ENCODE measurements around the gene STUM. TPM values are rescaled to one million over a fixed set of nuclear protein-coding genes. Genes with fewer than 3 reads are reported as not detected.

Gene STUM
- total and polyA plus RNA-seq, 2 donors (not counting 1 experiment from before 2014, with no cell fraction given): 0.01 TPM; not detected in 1

DNA sequence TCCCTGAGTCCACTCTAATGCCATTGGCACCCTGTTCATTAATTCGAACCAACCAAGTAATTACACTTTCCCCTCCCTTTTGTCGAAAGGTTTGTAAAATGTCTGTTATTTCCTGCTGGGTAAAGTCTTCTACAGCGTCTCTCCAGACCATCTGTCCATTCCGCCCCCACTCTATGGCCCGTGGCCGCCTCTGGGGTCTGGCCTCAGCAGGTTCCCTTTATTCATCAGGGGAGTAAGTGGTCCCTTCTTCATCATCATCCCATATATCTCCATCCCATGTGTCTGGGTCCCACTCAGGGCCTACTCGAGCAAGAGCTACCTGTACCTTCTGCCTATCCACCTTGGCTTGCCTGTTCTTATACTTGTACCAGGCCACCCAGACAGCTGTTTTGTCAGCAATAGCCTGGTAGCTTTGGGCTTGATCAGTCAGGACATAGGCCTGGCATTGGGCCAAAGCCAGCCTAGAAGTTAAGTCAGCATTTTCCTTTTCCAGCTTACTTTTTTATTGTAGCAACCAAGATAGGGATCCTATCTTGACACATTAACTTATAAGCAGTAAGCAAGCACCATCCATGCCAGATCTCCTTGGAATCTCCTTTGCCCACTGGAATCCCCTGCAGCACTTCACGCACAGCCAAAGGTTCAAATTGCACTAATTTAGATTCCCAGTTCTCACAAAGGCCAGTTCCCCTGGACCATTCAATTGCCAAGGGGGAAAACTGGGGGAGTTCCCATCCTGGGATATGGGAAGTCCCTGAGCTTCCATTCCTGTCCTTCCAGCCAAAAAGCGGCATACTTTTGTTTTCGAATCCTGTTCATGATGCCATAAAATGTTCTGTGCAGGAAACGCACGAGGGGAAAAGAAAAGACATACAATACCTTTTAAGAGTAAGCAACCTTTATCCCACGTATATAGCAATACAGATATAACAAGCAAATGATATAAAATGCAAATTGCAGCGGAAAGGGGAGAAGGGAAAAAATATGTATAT is 6.6 kb upstream of the STUM start:
- H3K4me3 ChIP-seq (replicated peaks in 1 of 4; ENCODE audit: control extremely low read depth in 1 of 4, insufficient read depth in 1 of 4, low read depth in 3 of 4, low read length in 4 of 4): no peak overlapping the region
- DNase-seq (ENCODE audit: low read depth in 2 of 2): no peak
- H3K4me2 ChIP-seq (ENCODE audit: extremely low read depth, insufficient read depth, low read length): no peak overlapping the region

GRCh38 chr1:226542623-226543103 is 5.9 kb upstream of the STUM start:
- Histone ChIP-seq H2AFZ (ENCODE audit: low read length) (no peak overlapping the region), H3K9ac (ENCODE audit: insufficient read depth, low read length) (no peak overlapping the region), H3K27ac (ENCODE audit: insufficient read depth, low read length) (no peak overlapping the region), H3K36me3 (ENCODE audit: control insufficient read depth, insufficient read depth, low read length) (no peaks in the 10 kb centered on the region), H3K79me2 (ENCODE audit: control insufficient read depth, insufficient read depth, low read length) (no peaks in the 10 kb centered on the region), H3K27me3 (ENCODE audit: control insufficient read depth, insufficient read depth, low read length) (peaks cover 5% of the 10 kb centered on the region), H3K4me3 (replicated peaks in 1 of 4; ENCODE audit: control extremely low read depth in 1 of 4, insufficient read depth in 1 of 4, low read depth in 3 of 4, low read length in 4 of 4) (no peak overlapping the region), H4K20me1 (ENCODE audit: control insufficient read depth, extremely low read depth, insufficient read depth, low read length) (no peaks in the 10 kb centered on the region), H3K4me2 (ENCODE audit: extremely low read depth, insufficient read depth, low read length) (no peak overlapping the region), H3K9me3 (ENCODE audit: control insufficient read depth, insufficient read depth, low read depth, low read length) (no peaks in the 10 kb centered on the region), H3K4me1 (ENCODE audit: control insufficient read depth, extremely low read depth, insufficient read depth, low read length) (no peaks in the 10 kb centered on the region)
- DNase-seq (ENCODE audit: low read depth in 2 of 2): no peak
- no peak for TF ChIP-seq CTCF (conservative IDR thresholded peaks at IDR 0.05 in 1 of 2, IDR thresholded peaks at IDR 0.05 in 1 of 2; ENCODE audit: low read depth in 1 of 2, low read length in 2 of 2)
- no peak for TF ChIP-seq EZH2 (IDR thresholded peaks at IDR 0.05; ENCODE audit: low read length, missing control alignments)

More for the DNA sequence above, 6.6 kb upstream of the STUM start:
- no peak overlapping the region for H2AFZ ChIP-seq (ENCODE audit: low read length)
- no peaks in the 10 kb centered on the region for H3K9me3 ChIP-seq (ENCODE audit: control insufficient read depth, insufficient read depth, low read depth, low read length)
- no peaks in the 10 kb centered on the region for H3K79me2 ChIP-seq (ENCODE audit: control insufficient read depth, insufficient read depth, low read length)
- H3K36me3 ChIP-seq (ENCODE audit: control insufficient read depth, insufficient read depth, low read length): no peaks in the 10 kb centered on the region
- TF ChIP-seq EZH2 (IDR thresholded peaks at IDR 0.05; ENCODE audit: low read length, missing control alignments) (no peak), CTCF (conservative IDR thresholded peaks at IDR 0.05 in 1 of 2, IDR thresholded peaks at IDR 0.05 in 1 of 2; ENCODE audit: low read depth in 1 of 2, low read length in 2 of 2) (no peak)
- H3K27ac ChIP-seq (ENCODE audit: insufficient read depth, low read length): no peak overlapping the region
- no peaks in the 10 kb centered on the region for H3K27me3 ChIP-seq (ENCODE audit: control insufficient read depth, insufficient read depth, low read length)
- H3K4me1 ChIP-seq (ENCODE audit: control insufficient read depth, extremely low read depth, insufficient read depth, low read length): no peaks in the 10 kb centered on the region
- no peak overlapping the region for H3K9ac ChIP-seq (ENCODE audit: insufficient read depth, low read length)
- no peaks in the 10 kb centered on the region for H4K20me1 ChIP-seq (ENCODE audit: control insufficient read depth, extremely low read depth, insufficient read depth, low read length)

DNA sequence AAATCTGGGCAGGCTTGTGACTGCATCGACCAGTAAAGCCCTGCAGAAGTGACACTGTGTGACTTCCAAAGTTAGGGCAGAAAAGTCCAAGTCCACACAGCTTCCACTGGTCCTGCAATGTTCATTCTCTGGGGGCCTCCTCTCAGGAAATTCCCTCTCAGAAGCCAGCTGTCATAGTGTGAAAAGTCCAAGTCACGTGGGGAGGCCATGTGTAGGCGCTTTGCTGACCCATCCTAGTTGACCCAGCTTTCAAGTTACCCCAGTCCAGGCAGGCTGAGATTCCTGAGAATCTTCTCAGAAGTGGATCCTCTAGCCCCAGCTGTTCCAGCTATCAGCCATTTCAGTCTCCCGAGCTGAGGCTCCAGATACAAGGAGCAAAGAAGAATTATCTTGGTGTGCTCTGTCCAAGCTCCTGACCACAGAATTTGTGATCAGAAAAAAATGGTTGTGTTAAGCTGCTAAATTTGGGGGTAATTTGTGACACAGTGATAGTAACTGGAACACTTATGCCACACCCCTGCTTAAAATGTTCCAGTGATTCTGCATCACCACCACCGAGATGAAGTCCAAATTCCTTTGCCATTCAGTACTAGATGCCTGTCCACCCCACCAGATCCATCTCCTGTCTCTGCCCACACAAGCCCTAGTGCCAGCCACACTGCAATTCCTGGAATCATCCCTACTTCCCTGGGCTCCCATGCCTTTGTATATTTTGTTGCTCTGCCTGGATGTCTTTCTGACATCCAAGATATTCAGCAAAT is 2.5 kb upstream of the STUM start:
- Histone ChIP-seq H3K36me3 (ENCODE audit: control insufficient read depth, insufficient read depth, low read length) (no peaks in the 10 kb centered on the region), H3K79me2 (ENCODE audit: control insufficient read depth, insufficient read depth, low read length) (no peaks in the 10 kb centered on the region), H2AFZ (ENCODE audit: low read length) (no peak overlapping the region), H3K4me3 (replicated peaks in 1 of 4; ENCODE audit: control extremely low read depth in 1 of 4, insufficient read depth in 1 of 4, low read depth in 3 of 4, low read length in 4 of 4) (no peak overlapping the region), H3K9ac (ENCODE audit: insufficient read depth, low read length) (no peak overlapping the region), H4K20me1 (ENCODE audit: control insufficient read depth, extremely low read depth, insufficient read depth, low read length) (no peaks in the 10 kb centered on the region), H3K27me3 (ENCODE audit: control insufficient read depth, insufficient read depth, low read length) (peaks cover 31% of the 10 kb centered on the region), H3K4me1 (ENCODE audit: control insufficient read depth, extremely low read depth, insufficient read depth, low read length) (no peaks in the 10 kb centered on the region), H3K4me2 (ENCODE audit: extremely low read depth, insufficient read depth, low read length) (no peak overlapping the region), H3K27ac (ENCODE audit: insufficient read depth, low read length) (no peak overlapping the region), H3K9me3 (ENCODE audit: control insufficient read depth, insufficient read depth, low read depth, low read length) (no peaks in the 10 kb centered on the region)
- no peak for TF ChIP-seq CTCF (conservative IDR thresholded peaks at IDR 0.05 in 1 of 2, IDR thresholded peaks at IDR 0.05 in 1 of 2; ENCODE audit: low read depth in 1 of 2, low read length in 2 of 2)
- TF ChIP-seq EZH2 (IDR thresholded peaks at IDR 0.05; ENCODE audit: low read length, missing control alignments): no peak
- no peak for DNase-seq (ENCODE audit: low read depth in 2 of 2)

All from fibroblast of lung (primary cell).